ENCODE measurements around the gene GPATCH1. TPM values are rescaled to one million over a fixed set of nuclear protein-coding genes. Genes with fewer than 3 reads are reported as not detected.
"Not testable (repeated sequence)": the region's sequence is repeated elsewhere in the genome, so short reads cannot be mapped to it uniquely, and the experiment has no call there.

GPATCH1 gene
- total and polyA plus RNA-seq, 2 of the 13 experiments (the other 11 are each of a cell fraction or from before 2014, with no cell fraction given) = 6.8 to 6.9 TPM

DNA sequence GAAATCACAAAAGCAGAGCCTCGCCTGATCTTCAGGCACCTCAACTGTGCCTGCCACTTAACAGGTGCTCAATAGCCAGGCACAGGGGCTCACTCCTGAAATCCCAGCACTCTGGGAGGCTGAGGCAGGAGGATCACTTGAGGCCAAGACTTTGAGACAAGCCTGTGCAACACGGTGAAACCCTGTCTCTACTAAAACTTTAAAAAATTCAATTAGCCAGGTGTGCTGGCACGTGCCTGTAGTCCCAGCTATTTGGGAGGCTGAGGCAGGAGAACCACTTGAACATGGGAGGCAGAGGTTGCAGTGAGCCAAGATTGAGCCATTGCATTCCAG, 39.2 kb upstream of the GPATCH1 start:
- Histone ChIP-seq H3K4me1 (ENCODE audit: insufficient read depth, low read length) (peaks cover 73% of the 10 kb centered on the region), H3K79me2 (ENCODE audit: insufficient read depth, low read length) (peaks cover 60% of the 10 kb centered on the region), H3K27ac (ENCODE audit: extremely low read length, insufficient read depth, low read length) (peak overlapping the region; percentile 100), H3K4me3 (replicated peaks in 1 of 3; ENCODE audit: insufficient read depth in 1 of 3, low read depth in 2 of 3, low read length in 3 of 3) (peak overlapping the region in 1 of 3 experiments; percentile 24; a peak in 2 of 6 replicates), H3K9ac (ENCODE audit: insufficient read depth, low read depth, low read length) (peak overlapping the region; percentile 88), H3K36me3 (replicated peaks in 1 of 2; ENCODE audit: control insufficient read depth in 1 of 2, insufficient read depth in 2 of 2, low read length in 2 of 2) (peaks cover 4 to 14% of the 10 kb centered on the region in 2 experiments; a peak in 4 of 5 replicates), H3K4me2 (ENCODE audit: low read depth, low read length) (peak overlapping the region; percentile 77)
- H3K9me3 ChIP-seq (ENCODE audit: low read length); DNase-seq (ENCODE audit: low spot score); H2AFZ ChIP-seq (ENCODE audit: low read length); intact Hi-C loops (cut with micrococcal nuclease; ENCODE audit: unreplicated experiment); ATAC-seq; CTCF ChIA-PET (ENCODE audit: low intra/inter-chr PET ratio, low total read pairs); H4K20me1 ChIP-seq (ENCODE audit: insufficient read depth, low read length); FAIRE-seq; in situ Hi-C loops (cut with HindIII; ENCODE audit: extremely low pct_ligation_motif_present, low pct_unique_long_range_greater_than_20kb); BruUV-seq (replicated peaks); H3K27me3 ChIP-seq (ENCODE audit: control insufficient read depth in 1 of 2, insufficient read depth in 2 of 2, low read length in 2 of 2): not testable (repeated sequence)
- WGBS (ENCODE audit: low lambda C conversion rate) = 7% methylated on average over 3 of the region's 3 CpGs
- POLR2A ChIA-PET = interaction anchor here (0.8 to 6.2 kb wide), 15 partner anchors 7 to 261 kb away, joined by 3 to 53 read pairs (median 9); partner anchors contain the start of genes CEBPA, GPATCH1 and RHPN2
- TF ChIP-seq CAMTA2 (CRISPR knock-in tag; IDR thresholded peaks at IDR 0.05; ENCODE audit: borderline replicate concordance) = peak; percentile 81; the same call in 1 of the 2 replicates
- TF ChIP-seq KDM5B (CRISPR knock-in tag; IDR thresholded peaks at IDR 0.05; ENCODE audit: borderline replicate concordance) = peak; percentile 36; the same call in 1 of the 2 replicates
- TF ChIP-seq, protein P1, sequence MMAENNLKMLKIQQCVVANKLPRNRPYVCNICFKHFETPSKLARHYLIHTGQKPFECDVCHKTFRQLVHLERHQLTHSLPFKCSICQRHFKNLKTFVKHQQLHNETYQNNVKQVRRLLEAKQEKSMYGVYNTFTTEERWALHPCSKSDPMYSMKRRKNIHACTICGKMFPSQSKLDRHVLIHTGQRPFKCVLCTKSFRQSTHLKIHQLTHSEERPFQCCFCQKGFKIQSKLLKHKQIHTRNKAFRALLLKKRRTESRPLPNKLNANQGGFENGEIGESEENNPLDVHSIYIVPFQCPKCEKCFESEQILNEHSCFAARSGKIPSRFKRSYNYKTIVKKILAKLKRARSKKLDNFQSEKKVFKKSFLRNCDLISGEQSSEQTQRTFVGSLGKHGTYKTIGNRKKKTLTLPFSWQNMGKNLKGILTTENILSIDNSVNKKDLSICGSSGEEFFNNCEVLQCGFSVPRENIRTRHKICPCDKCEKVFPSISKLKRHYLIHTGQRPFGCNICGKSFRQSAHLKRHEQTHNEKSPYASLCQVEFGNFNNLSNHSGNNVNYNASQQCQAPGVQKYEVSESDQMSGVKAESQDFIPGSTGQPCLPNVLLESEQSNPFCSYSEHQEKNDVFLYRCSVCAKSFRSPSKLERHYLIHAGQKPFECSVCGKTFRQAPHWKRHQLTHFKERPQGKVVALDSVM (CRISPR knock-in tag; IDR thresholded peaks at IDR 0.05) = peak; percentile 95
- 0 out of 2 replicates have a peak, but pooled peaks have one; percentile 8 for TF ChIP-seq MTA1 (CRISPR knock-in tag; IDR thresholded peaks at IDR 0.05; ENCODE audit: borderline replicate concordance)
- 0 out of 2 replicates have a peak, but pooled peaks have one; percentile 31 for TF ChIP-seq ZBTB3 (CRISPR knock-in tag; IDR thresholded peaks at IDR 0.05; ENCODE audit: borderline replicate concordance, low read depth)
- TF ChIP-seq, protein P2, sequence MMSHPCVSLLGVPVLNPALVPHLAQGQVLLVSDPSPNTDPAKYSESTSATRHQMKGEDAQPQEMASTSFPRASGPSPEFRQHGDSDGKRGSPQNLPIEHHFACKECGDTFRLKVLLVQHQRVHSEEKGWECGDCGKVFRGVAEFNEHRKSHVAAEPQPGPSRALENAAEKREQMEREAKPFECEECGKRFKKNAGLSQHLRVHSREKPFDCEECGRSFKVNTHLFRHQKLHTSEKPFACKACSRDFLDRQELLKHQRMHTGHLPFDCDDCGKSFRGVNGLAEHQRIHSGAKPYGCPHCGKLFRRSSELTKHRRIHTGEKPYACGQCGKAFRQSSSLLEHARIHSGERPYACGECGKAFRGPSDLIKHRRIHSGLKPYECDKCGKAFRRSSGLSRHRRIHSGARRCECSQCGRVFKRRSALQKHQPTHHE (CRISPR knock-in tag; IDR thresholded peaks at IDR 0.05; ENCODE audit: borderline replicate concordance) = peak; percentile 21; the same call in 1 of the 2 replicates
- TF ChIP-seq BHLHE40 (IDR thresholded peaks at IDR 0.05; ENCODE audit: low read length) = peak; percentile 39; the same call in 1 of the 2 replicates
- TF ChIP-seq ZNF136 (CRISPR knock-in tag; IDR thresholded peaks at IDR 0.05; ENCODE audit: low read depth) = 0 out of 2 replicates have a peak, but pooled peaks have one; percentile 3
- peak; percentile 21; the same call in 1 of the 2 replicates for TF ChIP-seq ZFP37 (CRISPR knock-in tag; IDR thresholded peaks at IDR 0.05; ENCODE audit: borderline replicate concordance)
- peak; percentile 15; the same call in 1 of the 2 replicates for TF ChIP-seq ZNF280D (CRISPR knock-in tag; IDR thresholded peaks at IDR 0.05)
- TF ChIP-seq ZMYM3 (CRISPR knock-in tag; IDR thresholded peaks at IDR 0.05) = peak; percentile 25; the same call in 1 of the 2 replicates
- TF ChIP-seq, protein P3, sequence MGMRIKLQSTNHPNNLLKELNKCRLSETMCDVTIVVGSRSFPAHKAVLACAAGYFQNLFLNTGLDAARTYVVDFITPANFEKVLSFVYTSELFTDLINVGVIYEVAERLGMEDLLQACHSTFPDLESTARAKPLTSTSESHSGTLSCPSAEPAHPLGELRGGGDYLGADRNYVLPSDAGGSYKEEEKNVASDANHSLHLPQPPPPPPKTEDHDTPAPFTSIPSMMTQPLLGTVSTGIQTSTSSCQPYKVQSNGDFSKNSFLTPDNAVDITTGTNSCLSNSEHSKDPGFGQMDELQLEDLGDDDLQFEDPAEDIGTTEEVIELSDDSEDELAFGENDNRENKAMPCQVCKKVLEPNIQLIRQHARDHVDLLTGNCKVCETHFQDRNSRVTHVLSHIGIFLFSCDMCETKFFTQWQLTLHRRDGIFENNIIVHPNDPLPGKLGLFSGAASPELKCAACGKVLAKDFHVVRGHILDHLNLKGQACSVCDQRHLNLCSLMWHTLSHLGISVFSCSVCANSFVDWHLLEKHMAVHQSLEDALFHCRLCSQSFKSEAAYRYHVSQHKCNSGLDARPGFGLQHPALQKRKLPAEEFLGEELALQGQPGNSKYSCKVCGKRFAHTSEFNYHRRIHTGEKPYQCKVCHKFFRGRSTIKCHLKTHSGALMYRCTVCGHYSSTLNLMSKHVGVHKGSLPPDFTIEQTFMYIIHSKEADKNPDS (CRISPR knock-in tag; IDR thresholded peaks at IDR 0.05) = peak; percentile 14; the same call in 1 of the 2 replicates
- TF ChIP-seq ZNF274 (CRISPR knock-in tag; IDR thresholded peaks at IDR 0.05) = peak; percentile 7; the same call in 1 of the 2 replicates
- 0 out of 2 replicates have a peak, but pooled peaks have one; percentile 55 for TF ChIP-seq ZNF44 (CRISPR knock-in tag; IDR thresholded peaks at IDR 0.05)
- peak; percentile 24 for TF ChIP-seq ASH2L (IDR thresholded peaks at IDR 0.05; ENCODE audit: insufficient read length, low read depth, low read length)
